CD14-positive monocyte (primary cell): ENCODE results near the gene POU2F2. TPM values are rescaled to one million over a fixed set of nuclear protein-coding genes. Genes with fewer than 3 reads are reported as not detected.
A peak's percentile ranks its signal among the peaks of the same experiment; 100 is the strongest.

Experiments
- DNase-seq, 3 donors: peaks; one replicate each; pipeline ENCODE4 v3.0.0-alpha.2; 2011 to 2022
- H2AFZ ChIP-seq: 2 replicates; pipeline ENCODE4 v1.6.0; 2012; ENCODE audit warnings: mild to moderate bottlenecking, low read depth, low read length, inconsistent platforms; ENCODE audit not compliant: insufficient read depth, poor library complexity, severe bottlenecking
- H3K27ac ChIP-seq, 2 donors: 1 replicate in 1 of 2; 2 replicates in 1 of 2; pipeline ENCODE4 v1.5.1; 2012 to 2013; ENCODE audit warnings: low read length in 2 of 2, control low read depth in 1 of 2, inconsistent platforms in 1 of 2, low read depth in 1 of 2, mild to moderate bottlenecking in 1 of 2
- H3K27me3 ChIP-seq, 2 donors: one replicate each; pipeline versions ENCODE4 v1.6.0 to v1.6.1; 2011 to 2013; ENCODE audit warnings: low read length in 2 of 2; ENCODE audit not compliant: control insufficient read depth in 2 of 2, insufficient read depth in 2 of 2
- H3K36me3 ChIP-seq, 2 donors: replicated peaks in 1 of 2; 1 replicate in 1 of 2; 2 replicates in 1 of 2; pipeline versions ENCODE4 v1.5.1 to v1.6.1; 2012 to 2013; ENCODE audit warnings: low read length in 2 of 2, control low read depth in 1 of 2, inconsistent platforms in 1 of 2, mild to moderate bottlenecking in 1 of 2; ENCODE audit not compliant: insufficient read depth in 2 of 2, control insufficient read depth in 1 of 2
- H3K4me1 ChIP-seq, 2 donors: 1 replicate in 1 of 2; 2 replicates in 1 of 2; pipeline versions ENCODE4 v1.5.1 to v1.6.1; 2012 to 2013; ENCODE audit warnings: low read length in 2 of 2, control low read depth in 1 of 2, inconsistent platforms in 1 of 2, mild to moderate bottlenecking in 1 of 2, moderate library complexity in 1 of 2; ENCODE audit not compliant: insufficient read depth in 2 of 2, control insufficient read depth in 1 of 2
- H3K4me2 ChIP-seq: replicated peaks from 2 replicates; pipeline ENCODE3; 2012; ENCODE audit warnings: low read length, moderate library complexity, mild to moderate bottlenecking; ENCODE audit not compliant: poor library complexity, severe bottlenecking; ENCODE audit errors: extremely low read depth
- H3K4me3 ChIP-seq, 3 experiments: fragments of 200-600 bp in 1 of 3; sonication (generic) in 1 of 3; replicated peaks in 1 of 3; 1 replicate in 2 of 3; 2 replicates in 1 of 3; pipeline ENCODE4 v1.5.1; 2011 to 2013; ENCODE audit warnings: low read length in 3 of 3, mild to moderate bottlenecking in 3 of 3, control low read depth in 2 of 3, low read depth in 2 of 3, inconsistent platforms in 1 of 3, moderate library complexity in 1 of 3
- H3K79me2 ChIP-seq: 2 replicates; pipeline ENCODE4 v1.6.0; 2012; ENCODE audit warnings: mild to moderate bottlenecking, control low read depth, inconsistent platforms, low read length, moderate library complexity; ENCODE audit not compliant: insufficient read depth
- H3K9ac ChIP-seq: 2 replicates; pipeline ENCODE4 v1.6.0; 2017; ENCODE audit warnings: low read length, mild to moderate bottlenecking; ENCODE audit not compliant: insufficient read depth, poor library complexity, severe bottlenecking
- H3K9me3 ChIP-seq, 2 donors: replicated peaks in 1 of 2; 1 replicate in 1 of 2; 2 replicates in 1 of 2; pipeline versions ENCODE4 v1.5.1 to v1.6.1; 2012 to 2013; ENCODE audit warnings: low read length in 2 of 2, control low read depth in 1 of 2; ENCODE audit not compliant: control insufficient read depth in 1 of 2, insufficient read depth in 1 of 2
- H4K20me1 ChIP-seq: 2 replicates; pipeline ENCODE4 v1.6.0; 2012; ENCODE audit warnings: mild to moderate bottlenecking, low read length, control low read depth, moderate library complexity; ENCODE audit not compliant: insufficient read depth
- H3K27ac Mint-ChIP-seq, 7 donors: one replicate each; pipeline ENCODE4 v1.8.0; 2020; ENCODE audit warnings: mild to moderate bottlenecking in 7 of 7, mixed read lengths in 7 of 7, moderate library complexity in 6 of 7, inconsistent platforms in 2 of 7
- H3K27me3 Mint-ChIP-seq, 3 donors: one replicate each; pipeline ENCODE4 v1.8.0; 2021 to 2022; ENCODE audit warnings: low read depth in 3 of 3, mild to moderate bottlenecking in 3 of 3, mixed read lengths in 3 of 3, moderate library complexity in 3 of 3, inconsistent platforms in 1 of 3
- H3K36me3 Mint-ChIP-seq, 2 donors: one replicate each; pipeline ENCODE4 v1.8.0; 2020; ENCODE audit warnings: mixed read lengths in 2 of 2, inconsistent platforms in 1 of 2, mild to moderate bottlenecking in 1 of 2
- H3K4me1 Mint-ChIP-seq: one replicate; pipeline ENCODE4 v1.8.0; 2020; ENCODE audit warnings: mild to moderate bottlenecking, mixed read lengths
- H3K4me3 Mint-ChIP-seq, 2 donors: one replicate each; pipeline ENCODE4 v1.8.0; 2020; ENCODE audit warnings: mild to moderate bottlenecking in 2 of 2, mixed read lengths in 2 of 2, moderate library complexity in 1 of 2
- H3K9me3 Mint-ChIP-seq, 7 donors: one replicate each; pipeline ENCODE4 v1.8.0; 2020 to 2022; ENCODE audit warnings: mixed read lengths in 7 of 7, mild to moderate bottlenecking in 6 of 7, moderate library complexity in 6 of 7, inconsistent platforms in 2 of 7
- CTCF ChIP-seq: fragments of 200-600 bp; IDR thresholded peaks from one replicate; pipeline ENCODE4 v1.8.0; 2022; ENCODE audit warnings: antibody characterized with exemption, mild to moderate bottlenecking
- WGBS: methylation state at CpG from one replicate; pipeline ENCODE4 v1.1.5; 2013; ENCODE audit warnings: missing lambda C conversion rate; ENCODE audit not compliant: insufficient coverage; 5-methylcytosine and 5-hydroxymethylcytosine counted together
- intact Hi-C, 2 donors: fragments of 100-400 bp; cut with micrococcal nuclease; formaldehyde crosslinking; loops; one replicate each; pipeline versions ENCODE4 v1.15.0 to v1.15.1; 2023
- polyA plus RNA-seq, 3 donors: library from polyadenylated mRNA; depleted of rRNA in 1 of 3; unstranded in 2 of 3; stranded (reverse) in 1 of 3; fragments of 300-500 nt in 2 of 3; fragments of >200 nt in 1 of 3; fragmentation: Illumina TruSeq in 2 of 3; gene quantifications; 1 replicate in 2 of 3; 2 replicates in 1 of 3; pipeline ENCODE4 v1.2.3, GENCODE V29; 2012 to 2021

POU2F2 gene
- polyA plus RNA-seq, 3 donors, result 20.0 to 147 (median 28.2) TPM

GRCh38 chr19:42051166-42052115 lies 80.8 kb downstream of the POU2F2 start:
- H3K9me3 ChIP-seq, result no peaks in the 10 kb centered on the region
- no peak overlapping the region for H3K27ac Mint-ChIP-seq
- DNase-seq, result no peak
- no peaks in the 10 kb centered on the region for H3K9me3 Mint-ChIP-seq
- H3K4me1 Mint-ChIP-seq, result peaks cover 5% of the 10 kb centered on the region
- no peak overlapping the region for H3K27ac ChIP-seq
- H3K4me3 ChIP-seq, result no peak overlapping the region
- no peaks in the 10 kb centered on the region for H3K79me2 ChIP-seq
- no peaks in the 10 kb centered on the region for H3K27me3 ChIP-seq
- H3K9ac ChIP-seq, result no peak overlapping the region
- no peaks in the 10 kb centered on the region for H3K36me3 Mint-ChIP-seq
- H3K4me3 Mint-ChIP-seq, result no peak overlapping the region
- no peaks in the 10 kb centered on the region for H3K36me3 ChIP-seq
- H3K4me1 ChIP-seq, result no peaks in the 10 kb centered on the region
- H3K27me3 Mint-ChIP-seq, result peaks cover 0 to 3% (median 2%) of the 10 kb centered on the region in 3 donors
- no peak overlapping the region for H2AFZ ChIP-seq
- no peak overlapping the region for H3K4me2 ChIP-seq
- no peak for TF ChIP-seq CTCF
- WGBS, result 97% methylated on average over 12 of the region's 14 CpGs
- intact Hi-C loops, result no loop called here
- no peaks in the 10 kb centered on the region for H4K20me1 ChIP-seq

- no peaks in the 10 kb centered on the region for H3K36me3 Mint-ChIP-seq
- no peak overlapping the region for H3K27ac Mint-ChIP-seq
- peak overlapping the region in 1 of 3 experiments; percentile 10 for H3K4me3 ChIP-seq
- peak overlapping the region; percentile 40 to 76 for H3K4me3 Mint-ChIP-seq
- H3K9me3 ChIP-seq, result no peaks in the 10 kb centered on the region
- H3K4me1 Mint-ChIP-seq, result peaks cover 4% of the 10 kb centered on the region
- H3K27ac ChIP-seq, result no peak overlapping the region
- H3K79me2 ChIP-seq, result no peaks in the 10 kb centered on the region
- no peaks in the 10 kb centered on the region for H4K20me1 ChIP-seq
- H3K4me1 ChIP-seq, result no peaks in the 10 kb centered on the region
- no peaks in the 10 kb centered on the region for H3K36me3 ChIP-seq
- no peak for DNase-seq
- H3K27me3 ChIP-seq, result no peaks in the 10 kb centered on the region
- no peak overlapping the region for H3K9ac ChIP-seq
- intact Hi-C loops, result no loop called here
- no CpG with 5 or more reads among the region's 4 CpGs for WGBS
- H3K9me3 Mint-ChIP-seq, result peaks cover 0 to under 1% (median 0%) of the 10 kb centered on the region in 7 donors
- no peak for TF ChIP-seq CTCF
- H3K27me3 Mint-ChIP-seq, result peaks cover 0 to 5% (median 0%) of the 10 kb centered on the region in 3 donors
- H3K4me2 ChIP-seq, result peak overlapping the region; percentile 12
- peak overlapping the region; percentile 9 for H2AFZ ChIP-seq
Measured at GRCh38 chr19:42048992-42049391, 83.3 kb downstream of the POU2F2 start.
